ENCODE measurements around the gene ATP2B3.

Gene ATP2B3

DNA sequence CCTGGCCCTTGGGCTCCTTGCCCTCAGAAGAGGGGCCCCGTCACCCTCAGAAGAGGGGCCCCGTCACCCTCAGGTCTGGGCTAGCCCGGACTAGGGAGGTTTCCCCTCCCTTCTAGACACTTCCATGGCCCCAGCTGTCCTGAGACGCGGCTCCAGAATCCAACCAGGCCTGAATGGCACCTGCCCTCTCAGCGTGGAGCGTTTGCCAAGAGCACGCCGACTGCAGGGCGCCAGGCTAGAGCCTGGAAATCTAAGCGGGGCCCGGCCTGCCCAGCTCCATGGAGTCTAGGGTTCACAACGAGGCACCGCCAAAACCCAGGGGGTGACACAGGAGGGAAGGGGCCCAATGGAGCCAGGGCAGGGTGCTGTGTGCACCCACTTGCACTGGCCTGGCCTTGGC is 7.8 kb upstream of the ATP2B3 start:
- DNase-seq (ENCODE audit: low spot score), result no peak

DNA sequence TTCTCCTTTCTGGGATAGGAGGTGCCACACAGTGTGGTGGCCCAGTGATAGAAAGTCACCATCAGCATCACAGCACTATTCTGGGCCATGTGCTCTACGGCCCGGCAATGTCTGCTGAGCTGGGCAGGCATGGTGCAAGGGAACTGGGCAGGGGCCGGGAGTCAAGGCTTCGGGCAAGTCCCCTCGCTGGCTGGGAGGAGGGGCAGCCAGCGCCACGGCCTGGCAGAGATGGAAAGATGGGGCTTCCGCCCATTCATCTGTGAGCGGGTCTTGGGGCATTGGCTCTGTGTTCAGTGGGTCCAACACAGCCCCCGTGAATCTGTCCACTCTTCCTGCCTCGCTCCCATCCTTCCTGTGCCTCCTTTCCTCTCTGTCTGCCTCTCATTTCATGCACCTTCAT is 7.1 kb upstream of the ATP2B3 start:
- DNase-seq (ENCODE audit: low spot score), result no peak

DNA sequence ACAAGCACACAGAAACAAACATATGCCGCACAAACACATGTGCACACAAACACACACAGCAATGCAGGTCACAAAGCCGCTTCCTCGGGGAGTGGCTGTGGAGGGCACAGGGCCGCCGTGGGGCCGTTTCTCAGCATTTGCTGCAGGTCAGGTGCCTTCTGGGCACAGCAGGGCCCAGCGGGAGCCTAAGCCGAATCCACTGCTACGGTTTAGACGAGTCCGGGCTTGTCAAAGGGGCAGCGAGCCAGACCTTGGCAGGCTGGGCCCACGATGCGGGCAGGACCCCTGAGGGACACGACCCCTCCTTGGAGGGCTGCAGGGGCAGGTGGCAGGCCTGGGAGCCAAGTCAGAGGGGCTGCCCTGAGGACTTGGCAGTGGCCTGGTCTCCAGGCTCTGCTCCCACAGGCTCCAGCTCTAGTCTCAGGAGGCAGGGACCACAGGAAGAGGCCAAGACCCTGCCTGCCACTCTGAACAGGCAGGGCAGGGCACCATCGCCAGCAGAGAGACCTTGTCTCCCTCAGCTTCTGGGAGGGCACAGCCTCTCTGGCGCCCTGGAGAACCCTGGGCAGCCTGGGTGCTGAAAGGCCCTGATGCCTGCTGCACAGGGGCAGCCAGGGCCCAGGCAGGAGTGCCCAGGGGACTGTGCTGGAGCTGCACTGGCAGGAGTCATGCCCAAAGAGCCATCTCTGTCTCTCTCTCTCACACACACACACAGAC is 5.5 kb upstream of the ATP2B3 start:
- no peak for DNase-seq (ENCODE audit: low spot score)

DNA sequence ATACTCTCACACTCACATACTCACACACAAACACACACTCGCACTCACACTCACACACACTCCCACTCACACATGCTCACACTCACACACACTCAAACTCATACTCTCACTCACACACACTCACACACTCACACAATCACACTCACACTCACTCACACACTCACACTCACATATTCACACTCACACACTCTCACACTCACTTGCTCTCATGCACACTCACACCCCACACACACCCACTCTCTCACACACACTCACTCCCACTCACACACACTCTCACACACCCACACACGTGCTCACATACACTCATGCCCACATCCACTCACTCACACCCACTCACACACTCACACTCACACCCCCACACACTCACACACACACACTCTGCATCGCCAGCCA is 4.9 kb upstream of the ATP2B3 start:
- no peak for DNase-seq (ENCODE audit: low spot score)

DNA sequence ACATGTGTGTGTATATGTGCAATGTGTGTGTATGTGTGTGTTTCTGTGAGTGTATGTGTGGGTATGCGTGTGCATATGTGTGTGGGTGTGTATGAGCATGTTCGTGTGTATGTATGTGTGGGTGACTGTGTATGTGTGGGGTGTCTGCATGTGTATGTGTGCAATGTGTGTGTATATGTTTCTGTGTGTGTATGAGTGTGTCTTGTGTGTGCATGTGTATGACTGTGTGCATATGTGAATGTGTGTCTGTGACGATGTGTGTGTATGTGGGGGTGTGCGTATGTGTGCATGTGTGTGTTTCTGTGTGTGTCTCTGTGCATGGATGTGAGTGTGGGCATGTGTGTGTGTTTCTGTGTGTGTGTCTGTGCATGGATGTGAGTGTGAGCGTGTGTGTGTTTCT is 4.2 kb upstream of the ATP2B3 start:
- DNase-seq (ENCODE audit: low spot score), result no peak

DNA sequence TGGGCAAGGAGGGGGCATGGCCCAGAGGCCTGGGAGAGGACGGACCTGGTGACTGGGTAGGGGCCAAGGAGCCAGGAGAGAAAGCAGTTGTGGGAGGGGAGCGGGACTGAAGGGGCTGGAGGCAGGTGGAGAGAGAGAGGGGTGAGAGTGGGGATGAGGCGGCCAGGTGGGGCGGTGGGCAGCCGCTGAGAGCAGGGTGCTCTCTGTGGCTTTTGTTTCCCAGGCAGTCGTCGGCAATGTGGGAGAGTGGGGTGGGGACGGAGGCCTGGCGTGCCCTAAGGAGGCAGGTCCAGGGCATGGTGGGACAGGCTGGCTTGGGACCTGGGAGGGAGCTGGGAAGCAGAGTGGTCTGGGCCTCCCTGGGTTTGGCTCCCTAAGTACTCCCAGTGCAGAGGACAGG is 3.2 kb upstream of the ATP2B3 start:
- no peak for DNase-seq (ENCODE audit: low spot score)

DNA sequence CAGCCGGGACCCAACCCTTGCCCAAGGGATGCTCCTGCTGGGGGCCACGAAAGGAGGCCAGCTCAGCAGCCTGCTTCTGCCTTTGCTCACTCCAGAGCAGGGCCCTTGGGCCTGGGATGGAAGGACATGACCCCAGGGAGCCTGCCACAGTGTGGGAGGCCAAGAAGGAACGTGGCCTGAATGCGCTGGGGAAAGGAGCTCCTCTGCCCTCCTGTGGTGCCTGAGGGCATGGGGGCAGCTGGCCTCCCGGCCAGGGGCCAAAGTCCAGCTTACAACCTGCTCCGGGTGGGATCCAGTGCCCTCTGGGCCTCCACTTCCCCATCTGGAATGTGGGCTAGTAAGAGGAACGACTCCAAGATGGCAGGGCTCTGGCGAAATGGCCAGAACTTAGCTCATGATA is 2.0 kb upstream of the ATP2B3 start:
- DNase-seq (ENCODE audit: low spot score), result no peak

DNA sequence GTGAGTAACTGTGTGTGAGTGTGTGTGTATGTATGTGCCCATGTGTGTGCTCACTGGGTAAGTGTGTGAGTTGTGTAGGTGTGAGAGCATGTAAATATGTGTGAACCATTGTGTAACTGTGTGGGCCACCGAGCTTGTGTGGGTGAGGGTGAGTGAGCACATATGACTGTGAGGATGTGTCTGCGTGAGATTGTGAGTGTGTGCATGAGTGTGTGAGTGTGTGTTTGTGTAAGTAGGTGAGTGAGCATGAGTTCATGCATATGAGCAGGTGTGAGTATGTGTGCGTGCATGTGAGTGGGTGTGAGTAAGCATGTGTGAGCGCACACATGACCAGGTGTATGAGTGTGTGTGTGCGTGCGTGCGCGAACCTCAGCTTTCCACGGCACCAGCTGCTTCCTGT is 1.4 kb upstream of the ATP2B3 start:
- DNase-seq (ENCODE audit: low spot score), result no peak

DNA sequence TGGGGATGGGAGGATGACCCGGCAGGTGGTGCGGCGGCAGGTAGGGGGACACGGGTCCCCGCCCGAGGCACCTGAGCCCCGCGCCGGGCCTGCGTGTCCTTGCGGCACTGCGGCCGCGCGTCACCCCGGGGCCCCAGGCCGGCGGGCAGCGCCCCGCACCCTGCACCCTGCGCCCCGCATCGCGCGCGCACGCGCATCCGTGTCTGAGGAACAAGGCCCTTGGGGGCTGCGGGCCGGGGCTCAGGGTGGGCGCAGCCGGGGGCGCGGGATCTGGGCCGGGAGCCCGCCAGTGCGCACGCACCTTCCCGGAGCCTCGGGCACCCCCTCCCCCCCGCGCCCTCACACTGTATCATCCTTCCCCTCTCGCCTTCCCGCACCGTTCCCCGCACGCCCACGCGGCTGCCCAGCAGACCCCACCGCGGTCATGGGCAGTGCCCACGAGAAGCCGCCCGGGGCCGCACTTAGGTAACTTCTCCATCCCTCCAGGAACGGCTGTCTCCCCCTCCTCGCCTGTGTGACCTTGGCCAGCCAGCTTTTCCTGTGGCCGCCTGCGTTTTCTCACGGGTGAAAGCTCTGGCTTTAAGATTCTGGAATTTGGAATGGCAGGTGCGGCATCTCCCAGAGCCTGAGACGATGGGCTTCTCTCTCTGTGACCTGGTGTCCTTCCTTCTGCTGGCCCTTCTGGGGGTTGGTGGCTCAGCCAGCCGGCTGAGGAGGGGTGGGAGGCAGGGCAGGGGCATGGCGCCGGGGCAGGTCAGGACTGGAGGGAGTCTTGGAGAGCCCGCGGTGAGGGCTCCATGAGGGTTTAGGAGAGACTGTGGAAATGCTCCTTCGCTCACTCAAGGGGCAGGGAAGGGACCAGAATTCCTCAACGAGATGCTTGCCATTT is 748 bp downstream of the ATP2B3 start:
- no peak for DNase-seq (ENCODE audit: low spot score)

DNA sequence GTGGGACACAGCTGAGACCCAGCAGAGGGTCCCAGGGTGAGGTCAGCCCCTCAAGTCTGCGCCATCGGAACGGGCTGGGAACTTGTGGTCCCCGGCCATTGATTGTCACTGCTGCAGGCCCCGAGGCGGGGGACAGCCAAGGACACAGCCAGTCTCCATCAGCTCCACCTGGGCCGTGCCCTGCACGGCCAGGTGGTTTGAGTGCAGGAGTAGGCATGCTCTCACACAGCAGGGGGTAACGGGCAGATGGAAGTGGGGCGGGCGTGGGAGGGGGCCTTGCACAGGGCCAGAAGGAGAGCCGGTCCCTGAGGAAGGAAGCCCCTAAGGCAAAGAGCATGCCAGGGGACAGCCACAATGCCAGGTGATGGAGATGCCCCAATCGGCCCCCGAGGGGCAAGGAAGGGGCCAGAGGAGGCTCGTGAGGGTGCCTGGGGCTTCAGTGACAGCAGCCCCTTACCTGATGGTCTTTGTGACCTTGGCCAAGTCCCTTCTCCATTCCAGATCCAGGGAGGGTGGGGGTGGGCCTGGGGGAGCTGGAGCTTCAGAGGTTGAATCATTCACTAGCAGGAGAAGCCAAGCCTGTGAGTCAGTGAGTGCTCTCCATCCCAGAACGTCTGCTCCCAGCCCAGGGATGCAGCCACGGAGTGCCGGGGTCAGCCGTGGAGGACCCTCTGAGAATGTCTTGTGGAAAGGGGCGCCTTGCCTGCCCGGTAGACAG is 2.3 kb downstream of the ATP2B3 start:
- DNase-seq (ENCODE audit: low spot score), result peak; percentile 72

DNA sequence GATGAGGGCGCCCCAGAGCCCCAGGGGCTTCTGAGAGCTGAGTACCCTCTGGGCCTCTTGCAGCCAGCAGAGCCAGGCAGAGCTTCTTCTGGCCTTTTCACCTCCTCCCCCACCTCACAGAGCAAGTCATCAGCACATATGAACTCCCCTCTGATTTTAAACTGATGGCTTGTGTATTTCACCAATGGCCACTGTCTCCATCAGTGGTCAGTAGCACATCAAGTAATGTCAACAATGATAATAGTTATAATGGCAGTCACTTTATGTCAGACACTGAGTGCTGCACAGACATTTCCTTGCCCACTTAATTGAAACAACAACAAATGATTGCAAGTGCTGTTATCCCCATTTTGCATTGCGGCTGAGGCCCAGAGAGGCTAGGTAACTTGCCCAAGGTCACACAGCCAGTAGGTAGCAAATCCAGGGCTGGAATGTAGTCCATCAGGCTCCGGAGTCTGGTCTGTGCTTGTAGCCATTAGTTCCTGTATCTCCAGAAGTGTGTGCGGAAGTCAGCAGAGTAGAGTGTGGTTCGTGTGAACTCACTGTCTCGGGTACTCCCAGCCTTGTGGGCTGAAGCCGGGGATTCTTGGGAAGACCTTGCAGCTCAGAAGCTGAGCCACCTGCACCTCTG is 3.0 kb downstream of the ATP2B3 start:
- DNase-seq (ENCODE audit: low spot score), result no peak

DNA sequence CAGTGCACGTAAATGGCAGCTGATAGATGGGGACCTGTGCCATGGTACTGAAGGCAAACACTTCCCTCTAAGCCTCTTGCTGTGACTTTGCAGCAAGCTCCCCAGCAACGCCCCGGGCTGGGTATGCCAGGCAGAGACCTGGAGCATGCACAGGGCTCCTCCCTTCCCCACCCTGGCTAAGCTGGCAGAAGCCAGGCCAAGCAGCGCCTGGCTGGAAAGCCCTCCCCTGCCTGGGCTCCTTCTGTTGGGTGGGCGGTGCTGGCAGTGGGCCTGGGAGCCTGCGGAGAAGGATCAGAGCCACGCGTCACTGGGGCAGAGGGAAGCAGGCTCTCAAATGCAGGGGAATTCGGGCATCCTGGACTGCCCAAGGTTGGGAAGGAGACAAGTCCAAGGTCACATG is 3.6 kb downstream of the ATP2B3 start:
- no peak for DNase-seq (ENCODE audit: low spot score)

DNA sequence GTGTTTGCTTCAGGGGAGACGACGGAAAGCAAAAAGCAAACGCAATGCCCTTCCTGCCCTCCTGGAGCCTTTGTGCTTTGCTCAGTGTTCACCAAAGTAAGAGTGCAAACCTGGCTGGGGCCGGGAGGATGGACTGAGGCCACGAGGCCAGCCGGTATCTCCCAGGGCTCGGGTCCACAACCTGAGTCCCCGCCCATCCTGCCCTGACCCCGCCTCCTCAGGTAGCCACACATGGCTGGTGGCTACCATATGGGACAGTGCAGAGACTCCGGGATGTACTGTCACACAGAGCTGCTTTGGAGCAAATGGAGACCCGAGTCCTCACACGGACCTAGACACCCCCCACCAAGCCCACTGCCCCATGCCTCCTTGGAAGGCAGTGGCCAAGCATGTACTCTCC is 4.8 kb downstream of the ATP2B3 start:
- no peak for DNase-seq (ENCODE audit: low spot score)

DNA sequence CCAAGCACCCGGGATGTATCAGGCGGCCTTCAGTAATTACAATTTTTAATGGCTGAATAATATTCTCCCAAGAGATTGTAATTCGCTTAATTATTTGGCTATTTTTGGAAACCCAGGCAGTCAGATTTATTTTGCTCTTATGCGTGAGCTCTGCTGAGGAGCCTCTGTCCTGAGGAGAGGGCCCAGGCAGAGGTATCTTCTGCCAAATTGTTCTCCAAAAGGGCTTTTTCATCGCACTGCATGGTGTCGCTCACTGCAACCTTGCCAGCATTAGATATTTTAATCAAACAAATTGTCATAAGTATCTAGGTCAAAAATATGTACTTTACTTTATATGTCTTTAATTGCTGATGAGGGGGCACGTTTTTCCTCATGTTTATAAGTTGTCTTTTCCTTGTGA is 5.8 kb downstream of the ATP2B3 start:
- no peak for DNase-seq (ENCODE audit: low spot score)

DNA sequence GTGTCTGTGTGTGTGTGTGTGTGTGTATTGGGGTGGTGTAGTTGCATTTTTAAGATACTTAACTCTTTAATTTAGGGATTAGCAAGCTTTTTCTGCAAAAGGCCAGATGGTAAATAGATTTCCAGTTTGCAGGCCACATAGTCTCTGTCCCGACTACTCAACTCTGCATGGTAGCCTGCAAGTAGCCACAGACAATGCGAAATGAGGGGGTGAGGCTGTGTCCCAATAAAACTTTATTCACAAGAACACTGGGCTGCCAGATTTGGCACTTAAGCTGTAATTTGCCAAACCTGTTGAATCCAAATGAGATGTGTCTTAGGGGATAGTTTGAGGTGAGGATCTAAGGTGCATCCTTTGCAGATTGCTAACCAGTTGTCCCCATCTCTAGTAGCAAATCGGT is 6.8 kb downstream of the ATP2B3 start:
- no peak for DNase-seq (ENCODE audit: low spot score)

DNA sequence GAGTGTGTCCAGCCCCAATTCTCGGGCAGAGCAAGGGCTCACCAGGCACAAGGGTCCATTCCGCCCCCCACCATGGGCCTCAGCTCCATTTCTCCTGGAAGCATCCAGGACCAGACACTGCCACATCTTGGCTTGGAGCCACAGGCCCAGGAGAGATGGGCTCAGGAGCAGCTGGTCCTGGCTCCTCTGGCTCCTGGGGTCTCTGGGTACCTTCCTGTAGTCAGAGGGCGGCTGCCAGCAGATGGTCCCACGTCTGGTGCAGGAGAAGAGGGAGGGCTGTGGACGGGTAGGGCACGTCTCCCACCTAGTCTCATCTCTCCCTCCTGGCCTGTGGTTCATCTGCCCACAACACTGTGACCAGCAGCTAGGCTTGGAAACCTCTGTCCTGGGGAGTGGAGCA is 8.0 kb downstream of the ATP2B3 start:
- DNase-seq (ENCODE audit: low spot score), result no peak

DNA sequence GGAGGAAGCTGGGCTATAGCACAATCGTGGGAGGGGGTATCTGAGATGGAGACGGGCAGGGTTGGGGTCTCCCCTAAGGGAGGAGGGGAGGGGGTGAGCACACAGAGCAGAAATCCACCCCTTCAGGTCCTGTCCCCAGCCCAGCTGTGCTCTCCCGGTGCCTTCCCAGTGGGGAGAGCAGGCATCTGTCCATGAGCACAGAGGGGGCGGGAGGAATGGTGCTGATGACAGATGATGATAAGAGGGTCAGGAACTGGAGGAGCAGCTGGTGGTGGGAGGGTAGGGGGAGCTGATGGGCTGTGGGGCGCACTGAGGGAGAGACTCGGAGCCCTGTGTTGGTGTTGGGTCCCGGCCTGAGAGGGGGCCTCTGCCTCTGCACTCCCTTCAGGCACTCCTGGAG is 8.6 kb downstream of the ATP2B3 start:
- DNase-seq (ENCODE audit: low spot score), result no peak

DNA sequence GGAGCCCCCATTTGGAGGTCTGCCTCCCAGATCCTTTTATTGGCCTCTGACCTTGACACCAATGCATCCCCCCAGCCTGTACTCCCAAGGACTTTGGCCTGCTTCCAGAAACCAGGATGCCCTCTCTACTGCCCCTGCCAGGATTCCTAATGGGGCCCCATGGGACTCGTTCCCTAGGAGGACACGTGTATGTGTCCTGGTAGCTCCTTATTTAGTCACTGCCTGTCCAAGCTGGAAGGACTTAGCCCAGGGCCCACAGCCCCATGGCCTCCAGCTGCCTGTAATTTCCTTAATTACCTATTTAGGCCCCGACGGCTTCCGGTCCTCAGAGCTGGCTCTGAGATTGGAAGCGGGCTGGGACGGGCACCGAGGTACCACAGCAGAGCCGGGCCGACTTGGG is 9.4 kb downstream of the ATP2B3 start:
- DNase-seq (ENCODE audit: low spot score), result no peak

DNA sequence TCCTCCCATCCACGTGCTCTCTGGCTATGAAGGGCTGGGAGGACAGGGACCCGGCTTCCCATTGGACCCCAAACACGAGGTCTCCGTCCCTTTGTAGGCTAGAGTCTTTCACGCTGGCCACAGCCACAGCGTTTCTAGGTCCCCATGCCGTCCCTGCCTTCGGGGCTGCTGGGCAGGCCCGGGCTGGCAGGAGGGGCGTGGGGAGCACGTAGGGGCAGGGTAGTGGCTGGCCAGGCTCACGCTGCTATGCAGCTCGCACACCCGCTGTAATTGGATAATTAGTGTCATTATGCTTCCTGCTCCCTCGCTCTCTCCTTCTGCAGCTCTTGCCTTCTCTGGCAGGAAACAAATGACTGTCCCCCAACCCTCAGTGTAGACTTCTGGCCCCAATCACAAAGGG is 9.8 kb downstream of the ATP2B3 start:
- no peak for DNase-seq (ENCODE audit: low spot score)

DNA sequence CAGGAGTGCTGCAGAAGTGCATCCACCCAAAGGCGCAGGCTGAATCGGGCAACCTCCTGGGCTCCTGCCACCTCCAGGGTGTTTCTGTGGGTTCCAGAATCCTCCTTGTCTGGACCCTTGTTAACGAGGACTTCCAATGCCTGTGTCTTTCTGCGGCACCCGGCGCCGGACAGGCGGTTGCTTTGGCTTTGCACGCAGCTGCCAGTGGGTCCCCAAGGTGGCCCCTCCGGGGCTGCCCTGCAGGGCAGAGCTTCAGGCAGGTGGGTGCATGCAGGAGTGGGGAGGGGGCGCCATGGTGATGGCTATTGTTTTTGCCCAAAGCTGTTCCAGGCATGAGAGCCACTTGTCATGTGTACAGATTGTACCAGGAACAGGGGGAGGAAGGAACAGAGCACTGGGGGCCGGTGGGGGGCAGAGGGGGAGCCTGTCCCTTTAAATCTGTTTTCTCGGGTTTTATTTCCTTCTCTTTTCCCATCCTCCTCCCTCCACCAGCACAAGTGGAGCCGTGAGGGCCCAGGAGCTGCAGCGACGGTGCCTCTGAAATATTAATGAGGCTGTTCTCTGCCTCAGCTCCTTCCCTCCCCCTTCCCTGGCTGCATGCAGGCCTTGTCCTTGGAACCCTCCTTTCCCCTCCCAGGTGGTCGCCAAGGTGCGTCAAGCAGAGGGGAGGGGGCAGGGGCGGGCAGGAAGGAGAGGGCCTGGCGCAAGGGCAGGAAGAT is 13.1 kb downstream of the ATP2B3 start:
- DNase-seq (ENCODE audit: low spot score), result no peak

DNA sequence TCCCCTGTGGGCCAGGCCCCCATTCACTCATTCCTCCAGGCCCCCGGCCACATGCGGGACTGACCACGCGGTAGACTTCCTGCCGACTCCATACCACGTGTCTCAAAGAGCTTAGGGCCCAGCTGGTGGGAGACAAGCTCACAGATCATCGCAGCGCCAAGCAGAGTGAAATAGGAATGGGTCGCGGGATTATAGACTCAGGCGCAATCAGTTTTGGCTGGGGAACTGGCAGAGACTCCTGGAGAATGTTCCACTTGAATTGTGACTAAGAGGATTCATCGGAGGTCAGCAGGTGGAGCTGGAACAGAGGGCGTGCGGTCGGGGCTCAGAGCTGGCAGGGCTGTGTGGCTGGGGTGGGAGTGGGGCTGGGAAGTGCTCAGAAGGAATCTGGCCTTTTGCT is 15.6 kb downstream of the ATP2B3 start:
- DNase-seq (ENCODE audit: low spot score), result no peak

DNA sequence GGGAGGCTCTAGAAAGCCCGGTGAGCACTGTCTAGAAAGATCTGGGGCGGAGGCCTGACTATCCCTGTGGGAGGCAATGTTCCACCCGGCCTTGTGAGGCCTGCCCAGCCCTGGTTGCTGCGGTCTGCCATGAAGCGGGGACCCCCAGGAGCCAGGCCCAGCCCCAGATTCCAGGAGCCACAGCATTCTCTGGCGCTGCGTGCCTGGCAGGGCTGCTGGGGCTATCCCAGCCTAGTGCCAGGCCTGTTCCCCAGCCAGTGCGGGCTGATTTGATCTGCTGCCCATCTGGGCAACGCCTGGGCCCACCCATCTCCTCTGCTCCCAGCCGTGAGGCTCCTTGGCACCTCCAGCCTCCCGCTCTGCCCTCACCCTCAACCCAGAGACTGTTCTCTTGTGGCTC is 19.6 kb downstream of the ATP2B3 start:
- DNase-seq (ENCODE audit: low spot score), result no peak
